Measurements from ENCODE around the gene C2CD2L.
"Not testable (repeated sequence)": the region's sequence is repeated elsewhere in the genome, so short reads cannot be mapped to it uniquely, and the experiment has no call there.

C2CD2L gene

GRCh38 chr11:119106564-119107537 is at the start of gene C2CD2L:
Gene C2CD2L, plus strand, starts transcription at chr11:119107344. Its CDS starts 398 bp downstream, at chr11:119107742.
- DNase-seq, result peak; percentile 94

DNA sequence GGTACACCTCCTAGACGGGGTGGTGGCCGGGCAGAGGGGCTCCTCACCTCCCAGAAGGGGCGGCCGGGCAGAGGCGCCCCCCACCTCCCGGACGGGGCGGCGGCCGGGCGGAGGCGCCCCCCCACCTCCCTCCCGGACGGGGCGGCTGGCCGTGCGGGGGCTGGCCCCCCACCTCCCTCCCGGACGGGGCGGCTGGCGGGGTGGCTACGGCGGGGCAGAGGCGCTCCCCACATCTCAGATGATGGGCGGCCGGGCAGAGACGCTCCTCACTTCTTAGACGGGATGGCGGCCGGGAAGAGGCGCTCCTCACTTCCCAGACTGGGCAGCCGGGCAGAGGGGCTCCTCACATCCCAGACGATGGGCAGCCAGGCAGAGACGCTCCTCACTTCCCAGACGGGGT is 48.0 kb upstream of the C2CD2L start:
- DNase-seq, result not testable (repeated sequence)

- DNase-seq, result no peak
Observed at GRCh38 chr11:119061256-119061655, 45.9 kb upstream of the C2CD2L start.

DNA sequence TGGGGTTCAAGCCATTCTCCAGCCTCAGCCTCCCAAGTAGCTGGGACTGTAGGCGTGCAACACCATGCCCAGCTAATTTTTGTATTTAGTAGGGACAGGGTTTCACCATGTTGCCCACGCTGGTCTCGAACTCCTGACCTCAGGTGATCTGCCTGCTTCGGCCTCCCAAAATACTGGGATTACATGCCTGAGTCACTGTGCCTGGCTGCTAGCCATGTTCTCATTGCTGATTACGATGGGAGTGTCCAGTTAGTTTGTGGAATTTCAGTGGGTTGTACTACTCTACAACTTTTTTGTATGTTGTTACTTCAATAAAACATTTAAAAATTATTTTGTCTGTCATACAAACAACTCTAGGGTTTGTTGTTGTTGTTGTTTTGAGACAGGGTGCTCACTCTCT is 44.4 kb upstream of the C2CD2L start:
- no peak for DNase-seq

- no peak for DNase-seq
Observed at GRCh38 chr11:119065369-119065768, 41.8 kb upstream of the C2CD2L start.

- peak; percentile 97 for DNase-seq
Observed at GRCh38 chr11:119067371-119068222, 39.5 kb upstream of the C2CD2L start, which contains the start of gene VPS11. Gene VPS11, plus strand, starts transcription at chr11:119067818. Its CDS starts 6 bp downstream, at chr11:119067824.

DNA sequence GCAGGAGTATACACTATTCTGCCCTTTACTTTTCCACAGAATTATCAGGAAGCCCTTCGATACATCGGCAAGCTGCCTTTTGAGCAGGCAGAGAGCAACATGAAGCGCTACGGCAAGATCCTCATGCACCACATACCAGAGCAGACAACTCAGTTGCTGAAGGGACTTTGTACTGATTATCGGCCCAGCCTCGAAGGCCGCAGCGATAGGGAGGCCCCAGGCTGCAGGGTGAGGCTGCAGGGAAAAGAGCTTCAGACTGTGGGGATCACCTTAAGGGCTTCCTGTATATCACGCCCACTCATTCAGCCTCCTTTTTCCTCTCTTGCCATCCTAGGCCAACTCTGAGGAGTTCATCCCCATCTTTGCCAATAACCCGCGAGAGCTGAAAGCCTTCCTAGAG is 29.3 kb upstream of the C2CD2L start:
- DNase-seq, result no peak

GRCh38 chr11:119078675-119079420 is 28.3 kb upstream of the C2CD2L start:
- DNase-seq, result no peak

- no peak for DNase-seq
Observed at GRCh38 chr11:119081682-119082260, 25.4 kb upstream of the C2CD2L start.

- DNase-seq, result peak; percentile 97
Observed at GRCh38 chr11:119084663-119085436, 22.3 kb upstream of the C2CD2L start, which contains the start of gene HMBS. Gene HMBS, plus strand, starts transcription at chr11:119084881. Its CDS starts 153 bp downstream, at chr11:119085034.

GRCh38 chr11:119085437-119085847 is 21.7 kb upstream of the C2CD2L start:
- no peak for DNase-seq

- DNase-seq, result no peak
Observed at GRCh38 chr11:119087123-119087522, 20.0 kb upstream of the C2CD2L start.

DNA sequence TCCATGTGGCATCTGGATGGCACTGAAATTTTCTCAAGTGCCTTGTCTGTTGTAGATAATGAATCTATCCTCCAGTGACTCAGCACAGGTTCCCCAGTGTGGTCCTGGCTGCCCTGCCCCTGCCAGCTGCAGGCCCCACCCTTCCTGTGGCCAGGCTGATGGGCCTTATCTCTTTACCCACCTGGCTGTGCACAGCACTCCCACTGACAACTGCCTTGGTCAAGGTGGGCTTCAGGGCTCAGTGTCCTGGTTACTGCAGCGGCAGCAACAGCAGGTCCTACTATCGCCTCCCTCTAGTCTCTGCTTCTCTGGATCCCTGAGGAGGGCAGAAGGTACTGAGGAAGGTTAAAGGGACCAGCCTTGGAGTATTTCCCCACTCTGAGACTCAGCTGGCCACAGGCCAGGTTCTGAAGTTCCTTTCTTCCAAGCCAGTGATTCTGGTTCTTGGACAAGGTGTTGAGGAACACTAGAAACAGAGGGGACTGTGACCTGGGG is 19.4 kb upstream of the C2CD2L start:
- DNase-seq, result no peak

- DNase-seq, result no peak
Observed at GRCh38 chr11:119088406-119088805, 18.7 kb upstream of the C2CD2L start.

GRCh38 chr11:119089319-119089718 is 17.8 kb upstream of the C2CD2L start:
- no peak for DNase-seq

DNA sequence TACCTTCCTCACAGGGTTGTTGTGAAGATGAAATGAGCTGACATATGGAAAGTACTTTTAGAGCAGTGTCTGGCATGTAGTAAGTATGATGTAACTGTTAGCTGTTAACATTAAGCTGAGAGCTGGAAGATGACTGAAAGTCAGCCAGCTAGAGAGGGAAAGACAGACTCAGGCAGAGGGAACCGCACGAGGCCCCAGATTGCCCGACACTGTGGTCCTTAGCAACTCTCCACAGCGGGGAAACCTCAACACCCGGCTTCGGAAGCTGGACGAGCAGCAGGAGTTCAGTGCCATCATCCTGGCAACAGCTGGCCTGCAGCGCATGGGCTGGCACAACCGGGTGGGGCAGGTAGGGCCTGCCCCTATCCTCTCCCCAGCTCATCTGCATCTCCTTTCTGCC is 16.0 kb upstream of the C2CD2L start:
- peak; percentile 38 for DNase-seq

DNA sequence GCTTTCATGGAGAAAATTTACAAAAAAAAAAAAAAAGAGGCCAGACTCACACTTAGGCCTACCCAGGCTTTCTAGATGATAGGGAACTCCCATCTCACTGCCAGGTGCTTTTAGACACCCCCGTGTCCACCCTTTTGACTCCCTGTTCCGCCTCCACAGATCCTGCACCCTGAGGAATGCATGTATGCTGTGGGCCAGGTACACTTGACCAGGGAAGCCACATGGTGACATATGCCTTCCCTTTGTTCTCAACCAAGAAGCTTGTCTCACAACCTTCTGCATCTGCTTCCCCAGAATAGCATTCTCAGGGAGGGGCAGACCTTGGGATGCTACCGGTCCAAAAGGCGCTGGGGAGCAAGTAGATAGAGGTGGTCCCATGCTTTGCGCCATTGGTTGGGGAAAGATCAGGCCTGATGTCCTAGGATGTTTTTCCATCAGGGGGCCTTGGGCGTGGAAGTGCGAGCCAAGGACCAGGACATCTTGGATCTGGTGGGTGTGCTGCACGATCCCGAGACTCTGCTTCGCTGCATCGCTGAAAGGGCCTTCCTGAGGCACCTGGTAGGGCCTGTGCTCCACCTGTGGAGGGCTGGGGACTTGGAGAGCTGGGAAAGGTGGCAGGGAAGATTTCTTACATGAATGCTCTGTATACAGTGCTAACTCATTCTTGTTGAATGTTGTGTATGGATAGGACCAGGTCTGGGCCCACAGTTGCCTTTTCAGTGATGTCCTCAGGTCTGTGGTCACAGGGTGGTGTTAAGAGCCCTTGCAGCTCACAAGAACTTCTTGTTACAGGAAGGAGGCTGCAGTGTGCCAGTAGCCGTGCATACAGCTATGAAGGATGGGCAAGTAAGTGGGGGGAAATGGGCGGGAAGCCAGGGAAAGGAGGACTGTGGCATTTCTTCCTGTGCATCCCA is 14.9 kb upstream of the C2CD2L start:
- peak; percentile 20 for DNase-seq

GRCh38 chr11:119092880-119093842 is 14.0 kb upstream of the C2CD2L start:
- DNase-seq, result no peak

All from left hindlimb (tissue), 1 donor.